Measurements from ENCODE around the gene CA5B.

DNA sequence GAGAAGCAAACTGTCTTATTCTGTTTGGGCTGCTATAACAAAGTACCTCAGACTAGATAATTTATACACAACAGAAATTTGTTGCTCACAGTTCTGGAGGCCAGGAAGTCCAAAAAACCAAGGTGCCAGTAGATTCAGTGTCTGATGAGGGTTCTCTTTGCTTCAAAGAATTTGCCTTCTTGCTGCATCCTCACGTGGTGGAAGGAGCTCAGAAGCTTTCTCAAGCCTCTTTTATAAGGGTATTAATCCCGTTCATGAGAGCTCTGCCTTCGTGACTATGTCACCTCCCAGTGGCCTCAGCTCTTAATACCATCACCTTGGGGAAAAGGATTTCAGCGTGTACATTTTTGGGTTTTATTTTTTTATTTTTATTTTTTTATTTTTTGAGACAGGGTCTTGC, 20.1 kb downstream of the CA5B start:
- TF ChIP-seq, protein P1, sequence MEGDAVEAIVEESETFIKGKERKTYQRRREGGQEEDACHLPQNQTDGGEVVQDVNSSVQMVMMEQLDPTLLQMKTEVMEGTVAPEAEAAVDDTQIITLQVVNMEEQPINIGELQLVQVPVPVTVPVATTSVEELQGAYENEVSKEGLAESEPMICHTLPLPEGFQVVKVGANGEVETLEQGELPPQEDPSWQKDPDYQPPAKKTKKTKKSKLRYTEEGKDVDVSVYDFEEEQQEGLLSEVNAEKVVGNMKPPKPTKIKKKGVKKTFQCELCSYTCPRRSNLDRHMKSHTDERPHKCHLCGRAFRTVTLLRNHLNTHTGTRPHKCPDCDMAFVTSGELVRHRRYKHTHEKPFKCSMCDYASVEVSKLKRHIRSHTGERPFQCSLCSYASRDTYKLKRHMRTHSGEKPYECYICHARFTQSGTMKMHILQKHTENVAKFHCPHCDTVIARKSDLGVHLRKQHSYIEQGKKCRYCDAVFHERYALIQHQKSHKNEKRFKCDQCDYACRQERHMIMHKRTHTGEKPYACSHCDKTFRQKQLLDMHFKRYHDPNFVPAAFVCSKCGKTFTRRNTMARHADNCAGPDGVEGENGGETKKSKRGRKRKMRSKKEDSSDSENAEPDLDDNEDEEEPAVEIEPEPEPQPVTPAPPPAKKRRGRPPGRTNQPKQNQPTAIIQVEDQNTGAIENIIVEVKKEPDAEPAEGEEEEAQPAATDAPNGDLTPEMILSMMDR (IDR thresholded peaks at IDR 0.05) = no peak
- TF ChIP-seq EZH2 (IDR thresholded peaks at IDR 0.05; ENCODE audit: borderline replicate concordance, insufficient read depth, low read depth, low read length, poor library complexity, severe bottlenecking) = no peak
